Glomerular endothelial cell (primary cell): ENCODE results near the gene AKR1E2. TPM values are rescaled to one million over a fixed set of nuclear protein-coding genes. Genes with fewer than 3 reads are reported as not detected.

Experiments used
- DNase-seq: peaks from one replicate; pipeline ENCODE4 v3.0.0-alpha.2; 2011; ENCODE audit warnings: low read depth, low spot score; ENCODE audit errors: extremely low read depth
- total RNA-seq: library from RNA; depleted of rRNA; stranded (reverse); fragments of >200 nt; gene quantifications from 2 replicates; pipeline ENCODE4 v1.2.3, GENCODE V29; 2015

AKR1E2 gene
- total RNA-seq, 1 donor from 2014 or later = 6.9 TPM

DNA sequence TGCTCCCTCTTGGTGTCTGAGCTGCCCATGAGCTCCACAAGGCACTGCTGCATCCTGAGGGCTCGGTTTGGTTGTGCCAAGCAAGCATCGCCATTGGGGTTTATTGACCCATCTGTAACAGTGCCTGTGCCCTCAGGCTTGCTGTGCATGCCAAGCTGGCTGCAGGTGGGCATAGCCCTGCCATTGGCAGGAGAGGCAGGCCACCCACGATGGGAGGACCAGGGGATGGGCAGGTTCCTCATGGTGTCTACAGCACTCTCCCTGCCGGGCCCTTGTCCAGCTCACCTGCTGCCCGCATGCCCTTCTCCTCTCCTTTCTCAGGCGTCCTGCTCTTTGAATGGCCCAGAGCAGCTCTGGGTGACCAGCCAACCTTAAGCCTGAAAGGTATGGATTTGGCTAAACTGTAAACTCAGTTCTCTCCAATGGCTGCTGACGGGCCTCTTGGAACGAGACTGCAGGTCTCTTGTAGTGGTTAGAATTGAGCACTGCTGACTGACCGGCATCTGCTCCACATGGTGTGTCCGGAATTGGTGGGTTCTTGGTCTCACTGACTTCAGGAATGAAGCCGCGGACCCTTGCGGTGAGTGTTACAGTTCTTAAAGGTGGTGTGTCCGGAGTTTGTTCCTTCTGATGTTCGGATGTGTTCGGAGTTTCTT is 17.6 kb downstream of the AKR1E2 start:
- DNase-seq = no peak

DNA sequence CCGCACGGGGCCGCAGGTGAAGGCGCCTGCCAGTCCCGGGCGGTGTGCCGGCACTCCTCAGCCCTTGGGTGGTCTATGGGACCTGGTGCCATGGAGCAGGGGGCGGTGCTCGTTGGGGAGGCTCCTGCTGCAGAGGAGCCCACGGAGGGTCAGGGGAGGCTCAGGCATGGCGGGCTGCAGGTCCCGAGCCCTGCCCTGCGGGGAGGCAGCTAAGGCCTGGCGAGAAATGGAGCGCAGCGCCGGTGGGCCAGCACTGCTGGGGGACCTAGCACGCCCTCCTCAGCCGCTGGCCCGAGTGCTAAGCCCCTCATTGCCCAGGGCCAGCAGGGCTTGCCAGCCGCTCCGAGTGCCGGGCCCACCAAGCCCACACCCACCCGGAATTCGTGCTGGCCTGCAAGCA is 18.9 kb downstream of the AKR1E2 start:
- DNase-seq = no peak

GRCh38 chr10:4845766-4846165 is 19.8 kb downstream of the AKR1E2 start:
- DNase-seq = no peak

DNA sequence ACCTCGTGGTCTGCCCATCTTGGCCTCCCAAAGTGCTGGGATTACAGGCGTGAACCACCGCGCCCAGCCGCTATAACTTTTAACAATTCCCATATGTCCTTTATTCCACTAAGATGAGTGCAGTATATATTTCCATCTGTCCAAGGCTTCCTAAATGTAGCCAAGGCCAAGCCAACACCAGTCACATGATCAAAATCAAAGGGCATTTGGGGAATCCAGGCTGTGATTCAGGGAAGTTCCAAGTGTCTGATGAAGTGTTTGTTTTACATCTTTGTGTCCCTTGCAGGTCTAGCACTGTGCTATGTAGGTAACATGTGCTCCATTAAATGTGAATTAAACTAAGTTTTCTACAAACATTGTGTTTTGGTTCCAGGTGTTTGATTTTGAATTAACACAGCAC is 20.8 kb downstream of the AKR1E2 start:
- no peak for DNase-seq

- DNase-seq = no peak
These were observed 21.8 kb downstream of the AKR1E2 start for GRCh38 chr10:4847561-4848355.

GRCh38 chr10:4848356-4849041 is 22.5 kb downstream of the AKR1E2 start:
- no peak for DNase-seq

GRCh38 chr10:4849042-4849402 is 23.0 kb downstream of the AKR1E2 start:
- DNase-seq = no peak

DNA sequence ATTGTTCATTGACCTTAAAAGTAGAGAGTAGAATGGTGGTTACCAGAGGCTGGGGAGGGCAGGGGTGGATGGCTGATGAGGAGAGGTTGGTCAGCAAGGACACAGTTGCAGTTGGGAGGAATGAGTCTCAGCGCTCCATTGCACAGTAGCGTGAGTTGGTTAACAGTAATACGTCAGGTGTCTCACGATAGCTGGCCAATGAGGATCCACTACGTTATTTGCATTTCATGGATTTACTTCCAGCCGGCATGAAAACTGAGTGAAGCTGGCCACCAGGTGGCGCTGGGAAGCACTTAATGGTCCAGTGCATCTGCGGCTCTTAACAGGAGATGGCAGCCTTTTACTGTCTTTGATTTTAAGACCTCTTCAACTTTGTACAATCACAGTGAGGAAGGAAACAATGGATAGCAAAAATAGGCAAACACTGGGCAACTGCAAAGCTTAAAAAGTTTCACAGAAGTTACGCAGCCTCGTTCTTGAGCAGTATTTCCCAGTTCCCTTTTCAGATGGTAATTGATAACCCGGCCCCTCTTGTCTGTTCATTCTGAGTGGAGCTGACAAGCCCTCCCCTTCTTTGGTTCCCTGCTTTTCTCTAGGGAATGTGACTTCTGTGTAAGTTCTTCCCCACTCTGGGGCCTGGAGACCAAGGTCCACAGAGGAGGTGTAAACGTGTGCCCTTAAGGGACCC is 23.7 kb downstream of the AKR1E2 start:
- peak; percentile 94 for DNase-seq

- no peak for DNase-seq
These were observed 24.4 kb downstream of the AKR1E2 start for GRCh38 chr10:4850397-4850796.

GRCh38 chr10:4851176-4851575 is 25.2 kb downstream of the AKR1E2 start:
- no peak for DNase-seq

DNA sequence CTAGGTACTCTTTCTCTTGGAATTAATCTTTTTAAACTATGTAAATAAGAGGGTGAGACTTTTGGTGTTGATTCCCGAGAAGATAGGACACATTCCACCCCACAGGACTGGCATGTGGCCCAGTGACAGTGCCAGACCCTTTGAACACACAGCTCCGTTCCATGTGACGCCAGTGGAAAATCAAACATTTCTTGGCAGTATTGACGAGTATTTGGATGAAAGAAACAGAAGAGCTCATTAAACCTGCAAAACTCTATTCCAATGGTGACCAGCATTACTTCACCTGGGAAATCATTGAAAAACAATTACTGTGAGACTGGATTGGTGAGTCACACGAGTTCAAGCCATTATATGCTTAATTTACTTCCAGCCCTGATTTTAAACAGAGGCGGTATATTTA is 25.8 kb downstream of the AKR1E2 start:
- DNase-seq = no peak

DNA sequence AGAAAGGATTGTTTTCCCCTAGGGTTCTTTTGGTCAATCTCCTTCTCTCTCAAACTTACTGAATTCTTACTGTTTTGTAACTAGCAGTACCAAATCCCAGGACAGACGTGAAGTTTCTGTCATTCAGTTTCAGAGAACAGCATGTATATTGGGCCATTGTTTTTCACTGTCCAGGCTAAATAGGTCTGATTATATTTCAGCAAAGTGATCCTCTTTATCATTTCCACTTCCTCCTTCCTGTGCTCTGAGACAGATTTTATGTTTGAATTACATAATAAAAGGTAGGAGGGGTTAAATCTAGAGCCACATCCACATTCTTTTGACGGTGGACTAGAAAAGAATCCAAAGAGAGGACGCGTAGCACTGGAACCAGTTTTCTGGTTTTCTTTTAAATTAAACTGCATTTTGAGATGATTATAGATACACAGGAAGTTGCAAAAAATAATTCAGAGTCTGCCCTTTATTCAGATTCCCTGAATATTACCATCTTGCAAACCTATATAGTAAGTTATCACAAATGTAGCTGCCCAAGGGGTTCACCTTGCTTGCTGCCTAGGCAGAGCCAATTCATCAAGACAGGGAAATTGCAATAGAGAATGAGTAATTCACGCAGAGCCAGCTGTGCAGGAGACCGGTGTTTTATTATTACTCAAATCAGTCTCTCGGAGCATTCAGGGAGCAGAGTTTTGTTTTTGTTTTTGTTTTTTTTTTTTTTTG is 40.1 kb downstream of the AKR1E2 start:
- no peak for DNase-seq

DNA sequence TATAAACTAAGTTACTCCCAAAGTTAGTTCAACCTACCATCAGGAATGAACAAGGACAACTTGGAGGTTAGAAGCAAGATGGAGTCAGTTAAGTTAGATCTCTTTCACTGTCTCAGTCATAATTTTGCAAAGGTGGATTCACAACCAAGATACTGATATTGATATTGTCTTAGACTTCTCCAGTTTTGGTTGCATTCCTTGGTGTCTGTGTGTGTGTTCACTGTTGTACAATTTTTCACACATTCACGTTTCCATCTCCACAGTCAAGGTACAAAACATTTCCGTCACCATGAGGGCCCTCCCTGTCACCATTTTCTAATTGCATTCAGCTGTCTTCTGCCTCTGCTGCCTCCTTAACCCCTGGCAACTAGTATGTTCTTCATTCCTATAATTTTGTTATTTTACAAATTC is 41.1 kb downstream of the AKR1E2 start:
- no peak for DNase-seq

- DNase-seq = no peak
These were observed 41.7 kb downstream of the AKR1E2 start for GRCh38 chr10:4867520-4868356.

DNA sequence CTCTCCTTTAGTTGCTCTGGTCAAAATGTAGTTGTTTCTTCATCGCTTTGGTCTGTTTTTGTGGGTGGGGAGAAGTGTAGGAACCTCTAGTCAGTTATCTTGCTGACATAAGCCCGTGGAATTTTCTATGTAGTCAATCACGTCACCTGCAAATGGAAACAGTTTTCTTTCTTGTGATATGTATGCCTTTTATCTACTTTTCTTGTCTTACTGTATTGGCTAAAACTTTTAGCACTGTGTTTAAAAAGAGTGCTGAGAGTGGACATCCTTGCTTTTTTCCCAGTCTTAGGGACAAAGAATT is 42.3 kb downstream of the AKR1E2 start:
- no peak for DNase-seq

- no peak for DNase-seq
These were observed 56.7 kb downstream of the AKR1E2 start for GRCh38 chr10:4882704-4883078.

- DNase-seq = no peak
These were observed 57.2 kb downstream of the AKR1E2 start for GRCh38 chr10:4883079-4883739.

- DNase-seq = no peak
These were observed 59.2 kb downstream of the AKR1E2 start for GRCh38 chr10:4885162-4885561.

DNA sequence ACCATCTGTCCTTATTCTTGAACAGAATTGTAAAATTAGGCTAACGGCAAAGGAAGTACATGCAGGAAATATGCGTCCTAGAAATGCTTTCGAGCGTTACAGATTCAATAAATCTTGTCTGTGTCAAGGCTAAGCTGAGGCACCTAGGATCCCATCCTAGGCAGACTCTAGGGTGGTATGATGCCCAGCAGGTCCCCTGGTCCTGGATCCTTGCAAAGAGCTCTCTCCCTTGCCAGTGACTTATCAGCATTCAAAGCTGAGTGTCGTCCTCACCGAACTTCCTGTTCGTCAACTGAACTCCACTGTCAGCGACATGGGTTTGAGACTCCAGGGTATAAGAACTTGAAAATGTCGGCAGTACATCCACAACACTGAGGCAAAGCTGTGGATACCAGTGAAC is 61.5 kb downstream of the AKR1E2 start:
- DNase-seq = no peak

- no peak for DNase-seq
These were observed 62.2 kb downstream of the AKR1E2 start for GRCh38 chr10:4888236-4888635.
